NCI-H748 treated with DMSO at 0.1 percent for 48 hours (cell line): ENCODE results near the gene ACSL3.
"Not testable (repeated sequence)": the region's sequence is repeated elsewhere in the genome, so short reads cannot be mapped to it uniquely, and the experiment has no call there.

Experiments
- DNase-seq: peaks from one replicate; lab custom pipeline; 2025; lab: John Stamatoyannopoulos, UW

Gene ACSL3

DNA sequence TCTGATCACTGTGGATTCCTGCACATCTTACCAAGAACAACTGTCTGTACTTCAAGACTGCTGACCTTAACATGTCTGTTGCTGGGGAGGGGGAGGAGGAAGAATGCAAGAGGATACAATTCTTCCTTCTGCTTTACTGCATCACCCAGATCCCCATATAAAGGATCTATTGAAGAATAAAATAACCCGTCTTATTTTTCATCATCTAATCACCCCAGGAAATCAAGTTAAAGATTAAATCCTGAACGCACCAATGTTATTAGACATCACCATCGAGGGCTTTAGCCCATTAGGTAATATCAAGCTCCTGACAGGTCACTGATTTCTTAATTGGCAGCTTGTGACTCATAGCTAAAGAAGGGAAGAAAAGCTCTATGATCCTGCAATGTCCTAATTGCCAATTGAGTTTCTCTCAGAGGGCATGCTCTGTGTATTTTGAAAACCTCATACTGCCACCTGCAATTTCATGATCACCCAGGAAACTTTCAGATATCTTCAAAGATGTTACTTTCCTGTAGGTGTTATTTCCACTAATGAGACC lies 115.8 kb downstream of the ACSL3 start:
- DNase-seq = no peak

DNA sequence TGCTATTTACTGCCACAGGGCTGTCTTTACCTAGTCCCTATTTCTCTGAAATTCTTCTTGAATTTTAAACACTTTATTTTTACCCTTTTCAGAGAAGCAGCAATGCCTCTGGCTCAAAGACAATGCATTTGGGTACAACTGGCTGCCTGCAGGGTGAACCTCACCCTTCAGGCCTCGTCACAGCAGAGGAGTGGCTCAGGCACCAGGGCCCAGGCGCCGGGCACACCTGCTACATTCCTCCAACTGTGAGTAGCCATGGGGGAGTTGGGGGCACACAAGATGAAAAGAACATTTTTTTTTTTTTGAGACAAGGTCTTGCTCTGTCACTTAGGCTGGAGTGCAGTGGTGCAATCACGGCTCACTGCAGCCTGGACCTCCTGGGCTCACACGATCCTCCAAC lies 116.3 kb downstream of the ACSL3 start:
- DNase-seq = no peak

DNA sequence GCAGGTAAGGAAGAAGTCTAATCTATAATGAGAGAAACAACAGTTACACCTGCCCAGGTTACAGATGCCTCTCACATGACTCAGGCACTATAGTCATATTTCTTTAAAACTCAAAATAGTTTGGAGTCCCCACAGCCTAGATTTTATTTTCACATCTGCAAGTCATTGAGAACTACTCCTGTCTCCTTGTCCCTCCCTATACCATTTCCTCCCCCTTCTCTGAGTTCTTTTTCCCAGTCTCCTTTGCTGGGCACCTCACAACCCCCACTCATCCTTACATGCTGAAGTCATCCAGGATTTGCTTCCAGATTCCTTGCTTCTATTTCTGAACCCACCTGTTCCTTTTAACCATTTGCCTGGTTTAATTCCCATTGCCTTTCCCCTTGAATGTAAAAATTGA lies 118.0 kb downstream of the ACSL3 start:
- DNase-seq = no peak

DNA sequence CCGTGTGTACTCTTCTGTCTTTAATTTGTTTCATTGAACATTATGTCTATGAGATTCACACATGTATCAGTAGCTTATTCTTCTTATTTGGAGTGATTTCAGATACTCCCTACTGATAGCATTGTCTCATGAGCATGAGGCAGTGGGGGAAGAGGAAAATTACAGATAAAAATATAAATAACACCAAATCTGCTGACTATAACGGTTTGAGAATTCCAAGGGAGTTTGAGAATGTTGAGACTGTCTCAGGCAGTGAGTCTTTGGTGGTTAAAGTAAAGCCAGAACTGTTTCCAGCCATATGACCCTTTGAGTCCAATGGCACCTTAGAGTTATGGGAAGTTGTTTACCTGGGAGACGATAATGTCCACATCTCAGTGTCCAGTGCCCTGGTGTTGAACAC lies 118.6 kb downstream of the ACSL3 start:
- DNase-seq = no peak

DNA sequence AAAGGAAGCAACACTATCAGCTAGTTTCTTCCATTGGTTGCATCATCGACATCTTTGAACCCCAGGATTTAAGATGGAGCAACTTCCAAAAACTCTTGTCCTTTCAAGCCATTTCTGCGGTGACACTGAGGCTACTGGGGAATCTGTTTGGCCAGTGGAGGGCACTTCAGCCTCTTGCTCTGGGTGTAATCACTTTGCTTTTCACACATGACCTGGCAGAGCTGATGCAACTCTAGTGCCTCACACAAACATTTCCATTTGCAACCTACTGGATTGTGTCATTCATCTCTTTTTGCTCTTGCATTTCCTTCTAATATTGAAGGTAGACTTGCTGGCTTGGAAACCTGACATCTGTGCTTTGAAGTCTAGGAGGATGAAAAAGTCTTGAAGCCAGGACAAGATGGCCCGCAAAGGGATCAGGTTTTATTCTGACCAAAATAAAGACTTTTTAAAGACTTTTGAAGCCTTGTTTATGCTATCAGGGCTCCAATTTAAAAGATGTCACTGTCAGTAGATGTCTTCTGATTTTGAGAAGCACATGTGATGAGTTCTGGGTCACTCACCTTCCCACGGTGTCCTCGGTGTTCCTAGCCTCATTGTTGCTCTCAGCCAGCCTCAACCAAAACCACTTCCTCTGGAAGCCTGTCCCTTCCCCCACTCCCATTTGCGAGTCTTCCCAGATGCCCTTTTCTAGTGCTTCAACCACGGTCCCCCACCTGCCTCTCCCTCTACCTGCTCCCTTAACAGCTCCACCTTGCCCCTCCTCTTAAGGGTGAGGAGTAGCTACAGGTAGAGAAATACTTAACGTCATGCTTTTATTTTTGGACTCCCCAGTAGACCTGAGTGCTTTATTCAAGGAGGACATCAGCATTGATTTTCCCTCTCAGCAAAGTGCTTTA lies 121.4 kb downstream of the ACSL3 start:
- peak; percentile 68 for DNase-seq

DNA sequence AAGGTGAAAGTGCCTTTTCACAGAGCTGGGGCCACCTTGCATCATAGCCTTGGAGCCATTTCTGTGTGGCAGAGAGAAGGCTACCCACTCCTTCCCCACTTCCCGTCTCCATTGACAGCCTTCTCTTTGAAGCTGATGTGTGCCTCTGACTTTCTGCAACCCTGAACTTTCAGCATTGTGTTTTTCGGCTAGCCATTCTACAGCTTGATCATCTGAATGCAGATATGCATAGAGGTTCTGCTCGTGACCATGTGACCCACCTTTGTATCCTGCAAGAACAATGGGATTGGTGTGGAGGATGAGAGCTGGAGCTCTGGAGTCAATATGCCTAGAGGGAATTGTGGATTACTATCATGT lies 122.1 kb downstream of the ACSL3 start:
- no peak for DNase-seq

DNA sequence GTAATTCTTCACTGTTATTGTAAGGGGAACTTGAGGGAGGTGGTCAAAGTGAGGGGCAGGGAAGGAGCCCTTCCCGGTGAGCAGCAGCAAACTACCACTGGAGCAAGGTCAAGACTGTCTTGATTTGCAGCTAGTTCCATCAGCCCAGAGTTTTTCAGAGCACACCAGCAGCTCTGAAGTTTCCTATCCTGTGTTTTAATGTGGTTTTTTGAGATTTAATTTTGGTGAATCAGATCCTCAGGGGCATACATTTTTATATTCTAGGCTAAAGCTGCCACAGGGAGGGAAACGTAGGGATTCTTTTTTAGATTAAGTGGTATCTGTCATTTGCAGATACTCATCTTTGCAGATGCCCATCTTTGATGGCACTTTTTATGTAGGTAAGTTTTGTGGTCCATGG lies 124.1 kb downstream of the ACSL3 start:
- no peak for DNase-seq

DNA sequence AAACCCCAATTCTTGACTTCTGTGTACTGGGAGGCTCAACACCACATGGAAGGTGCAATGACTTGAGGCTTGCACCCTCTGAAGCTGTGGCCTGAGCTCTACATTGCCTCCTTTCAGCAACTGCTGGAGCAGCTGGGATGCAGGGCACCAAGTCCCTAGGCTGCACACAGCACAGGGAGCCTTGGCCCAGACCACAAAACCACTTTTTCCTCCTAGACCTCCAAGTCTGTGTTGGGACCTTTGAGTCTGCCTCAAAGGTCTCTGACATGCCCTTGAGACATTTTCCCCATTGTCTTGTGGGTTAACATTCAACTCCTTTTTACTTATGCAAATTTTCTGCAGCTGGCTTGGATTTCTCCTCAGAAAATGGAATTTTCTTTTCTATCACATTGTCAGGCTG lies 128.6 kb downstream of the ACSL3 start:
- DNase-seq = no peak

DNA sequence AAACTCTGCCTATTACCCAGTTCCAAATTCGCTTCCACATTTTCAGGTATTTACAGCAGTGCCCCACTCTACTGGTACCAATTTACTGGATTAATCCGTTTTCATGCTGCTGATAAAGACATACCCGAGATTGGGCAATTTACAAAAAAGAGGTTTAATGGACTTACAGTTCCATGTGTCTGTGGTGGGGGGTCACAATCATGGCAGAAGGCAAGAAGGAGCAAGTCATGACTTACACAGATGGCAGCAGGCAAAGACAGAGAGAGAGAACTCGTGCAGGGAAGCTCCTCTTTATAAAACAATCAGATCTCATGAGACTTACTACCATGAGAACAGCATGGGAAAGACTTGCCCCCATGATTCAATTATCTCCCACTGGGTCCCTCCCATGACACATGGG lies 129.4 kb downstream of the ACSL3 start:
- DNase-seq = not testable (repeated sequence)

DNA sequence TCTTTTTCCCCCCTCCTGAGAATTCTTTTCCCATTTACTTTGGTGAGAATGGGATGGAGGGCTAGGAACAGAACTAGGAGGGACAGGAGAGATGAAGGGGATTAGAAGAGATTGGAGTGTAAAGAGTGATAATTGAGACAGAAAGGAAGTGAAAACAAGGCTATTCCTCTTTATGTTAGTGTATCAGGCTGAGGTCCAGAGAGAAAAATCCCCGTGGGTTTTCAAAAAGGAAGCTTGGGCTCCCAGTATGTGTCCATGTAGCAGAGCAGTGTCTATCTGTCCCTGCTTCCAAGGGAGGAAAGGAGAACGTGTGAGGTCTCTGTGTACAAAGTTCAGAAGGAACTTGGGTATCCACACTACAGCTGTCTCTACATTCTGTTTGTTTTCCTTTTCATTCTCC lies 131.3 kb downstream of the ACSL3 start:
- DNase-seq = no peak
